Astrocyte of the cerebellum (primary cell): ENCODE measurements around the gene KLHL35.

Experiments used
- DNase-seq: peaks from one replicate; pipeline ENCODE4 v3.0.0-alpha.2; 2011; ENCODE audit warnings: low read depth
- H3K4me3 ChIP-seq: 2 replicates; pipeline ENCODE4 v1.5.1; 2011; ENCODE audit warnings: mild to moderate bottlenecking, low read depth, low read length, moderate library complexity
- in situ Hi-C: cut with HindIII; loops from 2 replicates; pipeline ENCODE4 v1.10.0; 2017; ENCODE audit warnings: low sequenced_read_pairs
- TF ChIP-seq, protein P1 (sequence below): IDR thresholded peaks from 2 replicates; pipeline ENCODE4 v1.5.1; 2012; ENCODE audit warnings: low read length, low read depth, moderate library complexity, mild to moderate bottlenecking; ENCODE audit errors: missing control alignments

KLHL35 gene

DNA sequence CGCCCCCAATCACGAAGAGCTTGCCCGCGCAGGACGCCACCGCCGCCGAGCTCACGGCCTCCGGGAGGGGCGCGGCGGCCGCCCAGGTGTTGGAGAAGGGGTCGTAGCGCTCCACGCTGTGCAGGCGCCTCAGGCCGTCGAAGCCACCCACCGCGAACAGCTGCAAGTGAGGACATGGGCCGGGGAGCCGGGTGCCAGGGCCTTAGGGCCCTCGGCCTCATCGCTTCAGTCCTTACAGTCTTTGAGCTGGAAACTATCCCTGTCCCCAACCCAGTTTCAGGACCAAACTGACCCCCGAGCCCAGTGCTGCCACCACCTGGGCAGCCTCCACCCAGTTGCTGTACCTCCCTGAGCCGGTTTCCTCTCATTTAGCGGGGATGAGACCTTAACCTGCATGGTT, 7.6 kb downstream of the KLHL35 start:
- DNase-seq: no peak
- in situ Hi-C loops: no loop called here
- TF ChIP-seq, protein P1, sequence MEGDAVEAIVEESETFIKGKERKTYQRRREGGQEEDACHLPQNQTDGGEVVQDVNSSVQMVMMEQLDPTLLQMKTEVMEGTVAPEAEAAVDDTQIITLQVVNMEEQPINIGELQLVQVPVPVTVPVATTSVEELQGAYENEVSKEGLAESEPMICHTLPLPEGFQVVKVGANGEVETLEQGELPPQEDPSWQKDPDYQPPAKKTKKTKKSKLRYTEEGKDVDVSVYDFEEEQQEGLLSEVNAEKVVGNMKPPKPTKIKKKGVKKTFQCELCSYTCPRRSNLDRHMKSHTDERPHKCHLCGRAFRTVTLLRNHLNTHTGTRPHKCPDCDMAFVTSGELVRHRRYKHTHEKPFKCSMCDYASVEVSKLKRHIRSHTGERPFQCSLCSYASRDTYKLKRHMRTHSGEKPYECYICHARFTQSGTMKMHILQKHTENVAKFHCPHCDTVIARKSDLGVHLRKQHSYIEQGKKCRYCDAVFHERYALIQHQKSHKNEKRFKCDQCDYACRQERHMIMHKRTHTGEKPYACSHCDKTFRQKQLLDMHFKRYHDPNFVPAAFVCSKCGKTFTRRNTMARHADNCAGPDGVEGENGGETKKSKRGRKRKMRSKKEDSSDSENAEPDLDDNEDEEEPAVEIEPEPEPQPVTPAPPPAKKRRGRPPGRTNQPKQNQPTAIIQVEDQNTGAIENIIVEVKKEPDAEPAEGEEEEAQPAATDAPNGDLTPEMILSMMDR: peak; percentile 20
- no peak overlapping the region for H3K4me3 ChIP-seq

DNA sequence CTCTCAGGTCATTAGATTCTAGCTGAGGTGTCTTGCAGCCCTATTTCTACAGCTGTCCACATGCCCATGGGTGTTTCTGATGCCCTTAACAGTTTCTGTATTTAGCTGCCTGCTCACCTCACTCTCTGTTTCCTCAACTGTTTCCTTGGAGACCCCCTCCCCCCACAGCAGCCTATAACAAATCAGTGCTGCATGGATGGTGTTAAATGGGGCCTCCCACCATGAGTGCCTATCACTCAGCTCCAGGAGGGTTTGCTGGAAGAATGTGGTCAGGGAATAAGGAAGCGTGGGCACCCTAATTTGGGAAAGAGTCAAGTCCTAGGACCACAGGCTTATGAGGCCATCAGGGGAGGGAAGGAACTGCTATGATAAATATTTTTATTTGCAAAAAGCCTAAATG, 8.6 kb downstream of the KLHL35 start:
- TF ChIP-seq, protein P1: no peak
- no peak for DNase-seq
- in situ Hi-C loops: no loop called here
- no peak overlapping the region for H3K4me3 ChIP-seq

GRCh38 chr11:75423721-75424120, 9.3 kb downstream of the KLHL35 start:
- TF ChIP-seq, protein P1: no peak
- no peak for DNase-seq
- no peak overlapping the region for H3K4me3 ChIP-seq
- in situ Hi-C loops: no loop called here

DNA sequence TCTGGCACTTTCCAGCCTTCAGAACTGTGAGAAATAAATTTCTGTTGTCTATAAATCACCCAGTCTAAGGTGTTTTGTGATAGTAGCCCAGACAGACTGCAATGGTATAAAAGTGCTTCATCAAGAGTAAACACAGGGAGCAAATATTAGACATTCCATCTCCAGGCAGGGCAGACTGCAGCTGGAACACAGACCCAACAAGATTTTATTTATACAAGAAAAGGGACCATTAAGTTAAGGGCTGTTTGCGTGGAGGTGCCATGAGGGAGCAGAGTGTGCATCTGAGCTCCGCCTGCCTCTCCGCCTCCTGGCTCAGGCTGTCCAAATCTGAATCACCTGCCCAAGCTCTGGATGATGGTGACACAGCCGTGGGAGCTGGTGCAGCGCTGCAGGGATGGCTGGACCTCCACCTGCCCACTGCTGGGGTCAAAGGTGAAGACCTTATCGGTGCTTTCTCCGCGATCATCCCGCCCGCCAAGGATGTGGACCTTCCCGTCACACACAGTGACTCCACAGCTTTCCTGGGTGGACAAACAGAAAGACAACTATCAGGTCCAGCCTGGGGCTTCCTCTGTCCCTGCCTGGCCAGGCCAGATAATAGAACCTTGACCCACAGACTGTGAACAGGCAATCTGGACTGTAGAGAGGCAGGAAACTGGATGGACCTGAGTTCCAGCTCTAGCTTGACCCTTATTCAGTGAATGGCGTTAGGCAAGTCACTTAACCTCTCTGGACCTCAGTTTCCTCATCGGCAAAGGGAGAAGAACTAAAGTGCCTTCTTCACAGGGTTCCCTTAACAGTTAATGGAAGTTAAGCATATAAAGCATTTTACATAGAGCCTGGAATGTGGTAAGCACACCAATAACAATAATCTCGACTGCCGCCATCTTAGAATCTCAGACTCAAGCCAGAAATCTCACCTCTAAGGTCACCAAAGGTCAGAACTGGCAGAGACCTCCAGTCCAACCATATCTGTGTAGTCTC, 10.5 kb downstream of the KLHL35 start:
- in situ Hi-C loops: no loop called here
- H3K4me3 ChIP-seq: no peak overlapping the region
- TF ChIP-seq, protein P1: no peak
- no peak for DNase-seq

DNA sequence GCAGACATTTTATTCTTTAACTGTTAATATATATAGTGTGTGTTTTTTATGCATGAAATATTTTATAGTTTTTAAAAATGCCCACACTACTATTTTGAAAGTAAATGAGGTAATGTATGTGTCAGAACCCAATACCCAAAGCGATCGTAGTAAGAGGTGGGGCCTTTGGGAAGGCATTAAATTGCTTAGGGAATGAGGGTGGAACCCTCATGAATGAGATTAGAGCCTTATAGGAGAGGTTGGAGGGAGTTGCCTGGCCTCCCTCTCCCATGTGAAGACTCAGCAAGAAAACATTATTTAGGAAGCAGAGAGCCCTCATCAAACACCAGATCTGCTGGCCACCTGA, 11.1 kb downstream of the KLHL35 start:
- TF ChIP-seq, protein P1: no peak
- no peak overlapping the region for H3K4me3 ChIP-seq
- in situ Hi-C loops: no loop called here
- DNase-seq: no peak

- in situ Hi-C loops: no loop called here
- DNase-seq: no peak
- TF ChIP-seq, protein P1: no peak
- H3K4me3 ChIP-seq: no peak overlapping the region
These were observed 11.9 kb downstream of the KLHL35 start for GRCh38 chr11:75421035-75421602.
